HG03457 (cell line): ENCODE results near the gene JAZF1.
A peak's percentile ranks its signal among the peaks of the same experiment; 100 is the strongest.
"Not testable (repeated sequence)": the region's sequence is repeated elsewhere in the genome, so short reads cannot be mapped to it uniquely, and the experiment has no call there.

Source experiments
- ATAC-seq: cut with Tn5 transposase; IDR thresholded peaks from one replicate; pipeline ENCODE4 v1.9.1; 2021; ENCODE audit warnings: moderate number of reproducible peaks; ENCODE audit not compliant: unreplicated experiment

Gene JAZF1

DNA sequence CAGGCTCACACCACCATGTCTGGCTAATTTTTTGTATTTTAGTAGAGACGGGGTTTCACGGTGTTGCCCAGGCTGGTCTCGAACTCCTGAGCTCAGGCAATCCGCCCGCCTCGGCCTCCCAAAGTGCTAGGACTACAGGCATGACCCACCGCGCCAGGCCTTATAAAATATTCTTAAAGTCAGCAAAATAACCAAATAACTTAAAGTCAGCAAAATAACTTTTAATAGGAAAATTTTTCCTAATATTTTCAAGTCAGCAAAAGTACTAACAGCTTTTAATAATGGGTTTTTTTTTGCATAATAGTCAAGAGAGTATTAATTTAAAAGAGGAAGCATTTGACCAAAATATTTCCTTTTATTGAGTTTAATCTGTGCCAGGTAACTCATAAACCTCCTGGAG lies 258.2 kb downstream of the JAZF1 start:
- not testable (repeated sequence) for ATAC-seq

DNA sequence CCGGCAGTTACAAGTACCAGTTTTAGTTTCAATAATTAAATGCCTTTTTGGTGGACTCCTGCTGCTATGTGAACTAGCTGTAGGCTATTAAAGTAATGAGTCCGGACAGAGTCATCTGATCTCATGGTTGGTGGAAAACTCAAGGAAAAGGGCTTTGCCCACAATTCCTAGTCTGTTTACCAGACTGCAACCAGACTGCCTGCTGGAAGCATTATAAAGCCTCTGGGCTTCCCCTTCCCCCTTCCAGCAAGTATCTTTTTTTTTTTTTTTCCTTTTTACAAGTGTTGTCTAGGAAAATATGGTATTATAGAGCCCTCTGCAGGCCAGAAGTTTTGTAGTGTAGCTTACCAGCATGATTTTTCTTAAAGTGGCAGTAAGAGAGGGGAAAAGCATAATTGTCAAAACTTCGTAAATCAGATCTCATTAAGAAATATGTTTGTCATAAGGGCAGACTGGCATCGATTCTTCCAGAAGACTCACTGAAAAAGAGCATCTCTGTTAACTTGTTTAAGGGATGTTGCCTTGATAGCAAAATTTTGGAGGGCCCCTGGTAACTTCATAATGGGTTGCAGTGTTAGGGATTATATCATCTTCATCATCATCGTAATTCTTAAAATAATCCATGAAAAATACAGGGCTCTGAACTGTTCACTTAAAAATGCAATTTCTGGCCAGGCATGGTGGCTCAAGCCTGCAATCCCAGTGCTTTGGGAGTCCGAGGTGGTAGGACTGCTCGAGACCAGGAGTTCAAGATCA lies 259.3 kb downstream of the JAZF1 start:
- ATAC-seq = no peak

DNA sequence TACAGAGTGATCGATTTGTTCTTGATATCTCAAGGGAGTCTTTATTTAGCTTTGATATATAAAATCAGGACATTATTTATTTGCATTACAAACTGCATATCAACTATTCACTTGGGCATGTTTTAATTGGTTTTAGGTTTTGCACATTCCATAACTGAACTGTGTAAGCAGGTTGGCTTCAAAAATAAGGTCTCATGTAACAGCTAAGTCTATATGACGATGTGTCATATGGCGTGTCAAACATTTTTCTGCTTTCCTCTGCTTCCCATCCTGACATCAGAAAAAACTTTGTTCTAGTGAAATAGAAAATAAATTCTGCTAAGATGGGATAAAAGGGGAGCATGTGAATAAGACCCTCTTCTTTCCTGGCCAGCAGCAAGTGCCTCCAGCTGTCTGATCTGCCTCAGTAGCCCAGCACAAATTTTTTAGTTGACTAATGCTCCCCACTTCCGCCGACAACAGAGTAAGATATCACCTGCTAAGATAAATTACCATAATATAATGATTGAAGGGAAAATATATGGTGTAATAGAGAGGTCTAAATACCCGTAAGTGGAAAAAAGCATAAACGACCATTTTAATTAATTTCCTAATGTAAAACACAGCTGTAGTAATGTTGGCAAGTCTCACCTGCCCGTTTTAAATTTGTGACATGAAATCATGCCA lies 260.2 kb downstream of the JAZF1 start:
- no peak for ATAC-seq

DNA sequence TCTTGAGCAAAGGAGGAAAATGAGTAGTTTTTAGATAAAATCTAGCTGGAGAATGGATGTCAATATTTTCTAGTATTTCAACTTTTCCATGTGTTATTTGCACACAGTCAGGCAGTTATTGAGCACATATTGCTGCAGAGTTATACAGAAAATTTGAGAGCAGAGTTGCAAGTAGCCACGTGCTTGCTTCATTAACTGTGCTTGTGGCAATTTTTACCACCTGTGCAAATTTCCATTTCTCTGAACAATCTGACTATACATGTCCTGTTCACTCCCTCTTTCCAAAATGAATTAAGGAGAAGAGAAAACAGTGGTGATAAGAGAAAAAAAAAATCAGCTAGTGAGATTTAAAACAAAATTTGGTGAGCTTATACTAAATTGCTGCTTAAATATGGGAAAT lies 262.1 kb downstream of the JAZF1 start:
- ATAC-seq = no peak

DNA sequence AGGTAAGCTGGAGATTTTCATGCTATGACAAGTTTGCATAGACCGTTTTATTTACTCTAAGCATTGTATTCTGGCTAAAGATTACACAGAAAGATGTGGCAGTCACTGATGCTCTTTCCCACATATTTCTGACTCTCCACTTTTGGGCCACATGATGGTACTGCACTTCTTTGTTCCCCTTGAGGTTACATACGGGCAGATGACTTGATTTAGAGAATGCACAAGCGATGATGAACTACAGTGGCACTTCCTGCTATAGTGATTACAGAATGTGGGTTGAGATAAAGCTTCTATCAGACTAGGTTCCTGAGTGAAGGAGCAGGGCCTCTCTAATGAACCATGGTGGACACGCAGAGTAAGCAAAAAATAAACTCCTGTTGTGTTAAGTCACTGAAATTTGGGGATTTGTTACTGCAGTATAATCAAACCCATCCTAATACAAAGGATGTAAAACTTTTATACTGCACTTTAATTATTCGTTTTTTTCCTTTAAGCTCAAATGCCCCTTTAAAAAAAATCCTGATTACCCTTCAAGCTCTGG lies 262.8 kb downstream of the JAZF1 start:
- ATAC-seq = no peak

DNA sequence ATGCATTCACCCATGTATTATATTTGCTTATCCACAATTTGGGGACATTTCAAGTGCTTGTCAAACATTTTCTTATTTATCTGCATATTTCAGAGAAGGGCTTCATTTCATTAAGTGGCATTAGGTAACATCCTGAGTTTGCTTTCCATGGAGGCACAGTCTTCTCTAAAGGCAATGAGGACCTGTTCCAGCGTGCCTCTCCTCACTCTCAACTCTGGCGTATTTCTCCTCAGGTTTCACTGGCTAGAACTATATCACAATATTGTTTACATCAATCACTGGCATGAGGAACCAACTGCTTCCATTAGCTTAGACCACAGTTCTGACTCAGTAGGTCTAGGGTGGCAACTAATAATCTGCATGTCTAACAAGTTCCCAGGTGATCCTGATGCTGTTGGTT lies 263.5 kb downstream of the JAZF1 start:
- no peak for ATAC-seq

DNA sequence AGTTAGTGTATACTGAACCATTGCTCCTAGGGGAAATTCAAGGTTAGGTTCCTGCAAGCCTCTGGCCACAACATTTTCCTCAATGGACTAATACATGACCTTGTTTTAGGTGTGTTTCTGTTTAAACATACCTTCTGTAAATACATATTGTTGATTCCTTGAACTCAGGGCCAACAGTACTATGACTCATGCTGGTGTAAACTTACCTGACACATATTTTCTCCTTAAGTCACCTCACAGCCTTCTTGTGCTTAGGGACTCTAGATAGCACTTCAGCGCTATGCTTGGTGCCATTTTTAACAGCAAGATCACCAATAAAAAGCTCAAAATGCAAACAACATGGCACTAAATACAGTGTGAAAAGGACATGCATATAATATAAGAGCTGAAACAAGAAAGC lies 264.2 kb downstream of the JAZF1 start:
- ATAC-seq = no peak

DNA sequence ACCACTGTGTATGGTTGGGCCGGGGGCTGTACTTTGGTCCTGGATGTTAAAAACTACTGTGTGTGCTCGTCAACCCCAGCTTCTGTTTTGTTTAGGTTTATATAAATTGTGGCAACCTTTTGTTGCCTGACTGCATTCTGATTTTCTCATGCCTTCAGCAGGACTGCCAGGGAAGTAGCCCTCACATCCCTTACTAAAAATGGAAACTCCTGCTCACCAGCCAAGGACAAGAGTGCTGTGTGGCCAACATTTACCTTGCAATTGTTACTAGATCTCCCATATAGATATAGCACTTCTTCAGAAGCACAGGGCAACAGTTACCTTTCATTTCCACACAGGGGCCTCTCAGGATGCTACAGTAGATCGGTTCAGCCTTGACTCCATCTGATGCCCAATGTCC lies 266.2 kb downstream of the JAZF1 start:
- ATAC-seq = no peak

DNA sequence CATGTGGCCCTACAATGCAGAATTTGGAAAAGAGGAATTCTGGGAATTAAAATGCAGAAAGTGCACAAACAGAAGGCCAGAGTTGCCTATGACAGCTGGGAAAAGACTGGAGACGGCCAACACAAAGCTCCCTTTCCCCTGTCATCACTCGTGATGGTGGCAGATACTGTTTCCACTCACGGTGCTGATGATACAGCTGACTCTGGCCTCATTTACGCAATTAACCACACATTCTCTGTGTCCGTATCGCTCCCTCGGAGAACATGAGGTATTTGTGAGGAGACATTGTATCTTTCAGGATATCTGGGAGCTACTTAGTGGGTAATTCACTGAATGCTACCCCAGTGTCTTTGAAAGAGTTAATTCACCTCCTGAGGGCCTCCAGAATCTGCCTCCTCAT lies 267.8 kb downstream of the JAZF1 start:
- no peak for ATAC-seq

DNA sequence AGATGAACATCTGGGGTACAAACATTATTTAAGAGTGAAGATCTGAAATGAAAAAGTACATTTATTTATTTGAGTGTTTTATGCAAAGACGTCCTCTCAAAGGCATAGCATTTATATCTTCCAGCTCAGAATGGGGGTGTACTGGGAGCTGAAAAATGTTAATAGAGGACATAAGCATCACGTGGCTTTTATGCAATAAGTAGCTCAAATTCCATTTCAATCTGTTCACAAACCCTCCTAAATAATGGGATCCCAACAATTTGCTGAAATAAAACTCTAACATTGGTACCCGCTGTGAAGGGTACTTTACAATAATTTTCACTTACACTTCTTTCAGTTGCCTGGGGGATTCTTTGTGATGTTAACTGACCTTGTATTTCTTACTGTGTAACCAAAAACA lies 268.7 kb downstream of the JAZF1 start:
- no peak for ATAC-seq

DNA sequence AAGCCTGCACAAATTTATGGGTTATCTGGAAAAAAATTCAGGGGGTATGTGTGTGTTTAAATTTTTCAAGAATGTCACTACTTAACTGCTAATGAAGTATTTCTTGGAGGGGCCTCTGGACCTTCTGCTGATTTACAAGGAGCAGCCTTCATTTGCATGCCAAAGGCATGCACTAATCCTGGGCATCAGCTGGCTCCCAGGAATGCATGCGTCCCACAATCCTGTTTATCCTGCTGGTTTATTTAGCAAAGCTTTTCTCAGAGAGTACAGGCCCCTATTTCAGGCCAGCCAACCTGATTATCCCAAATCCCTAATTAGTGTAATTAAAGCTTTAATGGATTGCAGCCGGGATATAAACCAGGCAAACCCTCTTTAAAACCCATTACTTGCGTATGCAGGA lies 270.3 kb downstream of the JAZF1 start:
- ATAC-seq = no peak

DNA sequence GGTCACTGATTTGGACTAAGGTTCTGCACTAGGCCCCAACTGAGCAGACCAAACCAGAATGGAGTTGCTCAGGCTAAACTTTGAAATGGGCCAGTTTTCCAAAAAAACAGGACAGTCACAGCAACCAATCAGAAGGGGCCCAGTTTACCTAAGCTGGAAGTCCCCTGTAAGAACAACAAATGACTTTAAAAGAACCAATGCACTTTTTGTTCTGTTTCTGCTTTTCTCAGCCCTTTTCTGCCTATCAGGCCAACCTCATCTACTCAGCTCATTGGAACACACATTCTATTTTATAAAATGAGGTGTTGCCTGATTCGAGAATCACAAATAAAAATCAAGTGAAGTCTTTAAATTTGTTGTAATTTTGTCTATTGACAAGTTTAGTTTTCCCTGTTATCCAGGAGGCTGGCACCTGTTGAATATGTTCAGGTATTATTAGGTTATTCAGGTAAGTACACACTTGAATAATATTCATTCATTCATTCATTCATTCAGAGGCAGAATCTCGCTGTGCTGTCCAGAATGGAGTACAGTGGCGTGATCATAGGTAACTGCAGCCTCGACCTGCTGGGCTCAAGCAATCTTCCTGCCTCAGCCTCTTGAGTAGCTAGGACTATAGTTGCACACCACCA lies 271.9 kb downstream of the JAZF1 start:
- ATAC-seq = no peak

DNA sequence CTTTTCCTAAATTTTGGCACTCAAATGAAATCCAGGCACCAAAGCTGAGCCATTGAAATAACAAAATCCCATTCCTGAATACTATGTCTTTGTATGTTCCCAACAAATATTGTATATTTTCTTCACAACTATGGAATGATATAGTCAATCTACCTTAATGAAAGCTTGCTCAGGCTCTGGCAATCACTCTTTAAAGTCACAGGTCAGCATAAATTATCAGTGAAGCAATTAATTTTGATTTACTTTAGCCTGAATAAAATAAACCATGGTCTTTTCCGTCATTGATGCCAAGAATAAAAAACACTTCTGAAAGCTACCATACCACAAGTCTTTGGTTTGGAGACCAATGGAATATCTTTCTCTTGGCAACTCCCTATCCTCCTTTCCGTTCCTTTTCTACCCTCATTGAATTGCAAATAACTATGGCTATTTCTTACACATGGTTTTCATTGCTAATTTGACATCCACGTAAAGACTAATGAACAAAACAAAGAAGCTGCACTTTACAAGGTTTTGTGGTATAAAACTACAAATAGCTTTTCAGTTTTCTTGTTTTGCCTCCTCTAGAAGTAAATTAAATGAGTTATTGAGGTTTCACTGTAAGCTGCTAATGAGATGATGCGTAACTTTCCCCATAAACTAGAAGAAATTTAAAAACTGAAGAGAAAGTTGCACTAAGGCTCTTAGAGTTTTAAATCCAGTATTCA lies 274.1 kb downstream of the JAZF1 start:
- ATAC-seq = no peak

DNA sequence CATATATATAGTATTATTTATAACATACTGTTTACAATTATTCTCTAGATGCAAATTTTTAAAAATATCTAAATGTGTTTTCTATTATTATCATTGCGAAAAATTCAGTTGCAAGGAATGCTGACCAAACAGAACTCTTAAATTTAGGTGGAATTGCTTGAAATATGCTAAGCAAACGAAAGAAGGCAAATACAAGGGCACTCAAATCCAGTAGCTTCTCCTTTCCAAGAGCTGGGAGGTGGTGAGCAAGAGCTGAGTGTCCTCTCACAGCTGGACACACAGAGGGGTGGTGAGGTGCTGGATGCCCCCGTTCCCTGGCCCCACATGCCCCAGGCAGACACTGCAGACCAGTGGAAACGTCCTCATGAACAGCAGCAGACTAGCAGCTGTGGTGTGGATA lies 274.6 kb downstream of the JAZF1 start:
- ATAC-seq = no peak

DNA sequence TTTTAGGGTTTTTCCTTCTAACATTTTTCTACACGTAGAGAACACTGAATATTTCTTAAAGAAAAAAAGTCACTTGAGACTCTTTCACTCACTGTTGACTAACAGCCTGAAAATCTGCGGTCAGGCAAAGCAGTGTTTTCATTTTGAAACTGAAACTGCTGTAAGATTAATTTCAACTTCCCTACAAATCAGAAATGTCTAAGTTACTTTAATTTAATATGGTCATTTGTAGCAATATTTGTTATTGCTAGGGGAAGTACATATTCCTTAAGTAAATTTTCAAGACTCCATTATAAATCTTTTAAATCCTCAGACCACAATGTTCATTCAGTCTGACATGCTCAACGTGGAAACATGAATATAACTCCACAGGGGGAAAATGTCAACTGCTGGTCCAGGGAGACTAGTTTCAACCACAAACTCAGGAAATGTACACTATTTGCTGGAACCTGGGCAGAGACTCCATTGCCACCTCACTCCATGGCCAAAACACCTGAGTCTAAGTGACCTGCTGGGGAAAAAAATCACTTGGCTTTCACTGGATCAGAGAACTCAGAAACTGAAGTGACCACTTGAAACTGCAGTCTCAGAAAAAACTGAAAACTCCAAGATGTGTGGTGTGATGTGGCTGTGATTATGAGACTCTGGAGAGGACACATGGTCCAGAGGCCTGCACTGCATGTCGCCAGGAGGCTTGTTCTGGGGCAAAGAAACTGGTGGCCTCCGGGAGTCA lies 279.4 kb downstream of the JAZF1 start:
- ATAC-seq = peak; percentile 77

DNA sequence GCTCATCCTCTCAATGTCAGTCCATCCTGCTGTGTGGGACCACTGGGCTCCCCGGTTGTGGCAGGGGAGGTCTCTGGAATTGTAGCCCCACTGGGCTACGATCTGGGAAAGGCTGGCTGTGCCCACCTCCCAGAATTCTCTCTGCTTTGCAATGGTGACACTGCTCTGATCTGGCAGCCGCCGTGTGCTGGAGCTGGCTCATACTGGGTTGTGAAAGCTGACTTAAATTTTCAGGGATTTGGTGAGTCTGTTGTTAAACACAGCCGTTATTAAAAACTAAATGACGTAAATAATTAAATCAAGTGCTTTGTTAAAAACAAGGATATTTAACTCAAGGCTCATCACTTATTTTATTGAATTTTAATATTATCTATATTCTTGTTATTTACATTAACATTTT lies 280.6 kb downstream of the JAZF1 start:
- no peak for ATAC-seq

DNA sequence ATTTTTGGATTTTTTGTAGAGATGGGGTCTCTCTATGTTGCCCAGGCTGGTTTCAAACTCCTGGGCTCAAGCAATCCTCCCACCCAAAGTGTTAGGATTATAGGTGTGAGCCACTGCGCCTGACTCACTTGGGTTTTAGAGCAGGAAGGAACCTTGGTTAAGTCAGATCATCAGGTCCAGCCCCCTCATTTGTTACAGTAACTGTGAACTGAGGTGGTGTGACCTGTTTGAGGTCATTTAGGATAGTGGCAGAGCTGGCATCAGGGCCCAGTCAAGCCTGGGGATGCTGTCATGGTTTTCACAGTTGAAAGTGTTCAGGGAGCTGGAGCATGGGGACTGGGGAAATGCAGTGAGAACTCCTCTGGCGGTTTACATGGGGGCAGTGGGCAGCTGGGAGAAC lies 281.0 kb downstream of the JAZF1 start:
- no peak for ATAC-seq

DNA sequence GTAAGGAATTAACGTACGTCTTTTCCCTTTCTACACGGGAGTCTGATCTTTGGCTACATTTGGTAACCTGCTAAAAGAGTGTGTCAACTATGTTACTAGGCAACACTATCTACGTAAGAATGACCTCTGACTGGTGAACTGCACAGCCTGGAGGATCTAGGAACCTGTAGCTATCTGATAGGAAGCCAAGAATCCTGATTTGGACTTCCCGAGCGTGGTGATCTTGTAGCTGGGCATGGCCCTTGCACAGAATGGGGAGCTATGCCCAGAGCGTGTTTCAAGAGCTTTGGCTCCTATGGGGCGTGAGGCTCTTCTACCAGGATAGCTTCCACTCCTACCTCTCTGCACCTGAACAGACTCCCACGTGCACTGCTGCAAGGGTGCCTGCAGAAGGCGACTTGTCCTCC lies 283.2 kb downstream of the JAZF1 start:
- no peak for ATAC-seq

DNA sequence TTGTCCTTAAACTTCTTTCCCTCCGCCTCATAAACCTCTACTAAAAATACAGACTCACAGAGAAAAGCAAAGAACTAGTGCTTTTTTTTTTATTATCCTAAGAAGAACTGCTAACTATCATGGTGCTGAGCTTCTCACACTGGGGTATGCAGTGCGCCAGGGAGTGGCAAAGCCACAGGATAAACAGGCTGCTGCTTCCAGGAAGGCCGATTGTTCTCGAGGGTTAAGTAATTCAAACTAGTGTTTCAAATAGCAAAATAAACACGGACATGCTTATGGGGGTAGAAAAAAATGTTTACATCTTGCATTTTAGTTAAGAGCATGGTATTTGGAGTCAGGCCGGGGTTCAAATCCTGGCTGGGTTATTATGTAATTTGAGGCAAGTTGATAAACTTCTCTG lies 283.6 kb downstream of the JAZF1 start:
- no peak for ATAC-seq

DNA sequence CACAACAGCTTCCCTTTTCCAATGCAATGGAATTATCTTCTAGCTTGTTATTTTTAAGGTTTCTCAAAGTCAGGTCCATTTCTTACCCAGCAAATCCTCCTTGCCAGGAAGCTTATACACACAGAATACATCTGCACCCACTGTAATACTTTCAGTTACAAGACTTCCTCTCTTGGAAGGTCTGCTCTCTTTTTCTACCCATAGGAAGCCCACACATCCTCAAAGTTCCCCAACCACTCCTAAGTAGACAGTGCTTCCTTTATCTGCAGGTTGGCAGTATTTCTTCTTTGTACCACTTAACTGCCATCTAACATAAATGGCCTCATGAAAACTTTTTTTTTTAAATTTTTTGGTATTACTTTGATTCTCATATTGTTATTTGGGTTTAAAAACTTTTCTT lies 285.0 kb downstream of the JAZF1 start:
- ATAC-seq = no peak
